GM12878 (cell line): ENCODE data around the gene SIRT5. TPM values are rescaled to one million over a fixed set of nuclear protein-coding genes. Genes with fewer than 3 reads are reported as not detected.

ENCODE experiments used
- ATAC-seq: fragments of 200-7000 bp; cut with Tn5 transposase; 3 replicates; pipeline ENCODE4 v1.9.1; 2020; ENCODE audit warnings: mild to moderate bottlenecking, moderate library complexity
- BruUV-seq: library from RNA; stranded (reverse); fragments of 400-500 nt; replicated peaks from 2 replicates; lab custom pipeline; 2021; lab: Mats Ljungman, UMichigan
- CTCF ChIA-PET: fragments of 300-600 bp; sonication (Branson Sonifier 250); formaldehyde crosslinking; extraction: SDS; loops from one replicate; lab custom pipeline; 2021; ENCODE audit warnings: inconsistent platforms; lab: Yijun Ruan, JAX
- POLR2A ChIA-PET: fragments of 350-600 bp; formaldehyde crosslinking; extraction: SDS; loops from one replicate; lab custom pipeline; 2021; ENCODE audit warnings: inconsistent platforms; lab: Charles Lee
- RAD21 ChIA-PET: fragments of 300-600 bp; sonication (Branson Sonifier 250); formaldehyde crosslinking; loops from one replicate; lab custom pipeline; 2023; ENCODE audit warnings: antibody characterized with exemption; ENCODE audit not compliant: unreplicated experiment; lab: Charles Lee
- SMC1A ChIA-PET: fragments of 300-600 bp; sonication (Branson Sonifier 250); formaldehyde crosslinking; loops from one replicate; lab custom pipeline; 2023; ENCODE audit not compliant: unreplicated experiment, uncharacterized antibody; lab: Charles Lee
- DNase-seq: peaks from one replicate; pipeline ENCODE4 v3.0.0-alpha.2; 2011; ENCODE audit warnings: low read depth, low spot score
- FAIRE-seq: peaks from 3 replicates; lab custom pipeline; 2011; peaks lifted over from hg19 to GRCh38; lab: Jason Lieb, UNC
- H2AFZ ChIP-seq: 2 replicates; pipeline ENCODE4 v1.6.0; 2011; ENCODE audit warnings: low read depth, low read length, control low read depth; ENCODE audit not compliant: control insufficient read depth
- H3K27ac ChIP-seq: 2 replicates; pipeline ENCODE4 v1.5.1; 2011; ENCODE audit warnings: control low read depth; ENCODE audit not compliant: control insufficient read depth, insufficient read depth
- H3K27me3 ChIP-seq, 2 experiments: replicated peaks in 1 of 2; 2 replicates each; pipeline versions ENCODE4 v1.6.0 to v1.6.1; 2011; ENCODE audit warnings: low read length in 1 of 2; ENCODE audit not compliant: control insufficient read depth in 2 of 2, insufficient read depth in 2 of 2
- H3K36me3 ChIP-seq, 2 experiments: 2 replicates each; pipeline ENCODE4 v1.5.1; 2011; ENCODE audit warnings: low read length in 1 of 2; ENCODE audit not compliant: control insufficient read depth in 2 of 2, insufficient read depth in 2 of 2
- H3K4me1 ChIP-seq: 2 replicates; pipeline ENCODE4 v1.6.1; 2011; ENCODE audit warnings: mild to moderate bottlenecking, low read length, moderate library complexity, mixed read lengths; ENCODE audit not compliant: control insufficient read depth, insufficient read depth
- H3K4me2 ChIP-seq: 2 replicates; pipeline ENCODE4 v1.6.0; 2011; ENCODE audit warnings: control low read depth; ENCODE audit not compliant: control insufficient read depth, insufficient read depth
- H3K4me3 ChIP-seq: fragments of 200-600 bp; sonication (generic); 2 replicates; pipeline ENCODE4 v1.5.1; 2016
- H3K79me2 ChIP-seq: 2 replicates; pipeline ENCODE4 v1.6.0; 2011; ENCODE audit warnings: low read length; ENCODE audit not compliant: control insufficient read depth, insufficient read depth
- H3K9ac ChIP-seq: 2 replicates; pipeline ENCODE4 v1.8.0; 2011; ENCODE audit warnings: low read length, control low read depth, mixed read lengths; ENCODE audit not compliant: control insufficient read depth, insufficient read depth
- H3K9me3 ChIP-seq: replicated peaks from 3 replicates; pipeline ENCODE4 v1.5.1; 2011; ENCODE audit warnings: mild to moderate bottlenecking, low read length; ENCODE audit not compliant: control insufficient read depth, insufficient read depth
- H4K20me1 ChIP-seq: 2 replicates; pipeline ENCODE4 v1.6.0; 2011; ENCODE audit not compliant: control insufficient read depth, insufficient read depth
- ASH2L ChIP-seq: fragments of 300-600, 200-600 bp; sonication (generic); IDR thresholded peaks from 2 replicates; pipeline ENCODE4 v1.6.1; 2017; ENCODE audit warnings: low read depth, mild to moderate bottlenecking, borderline replicate concordance
- CBX3 ChIP-seq: fragments of 200-600 bp; sonication (generic); IDR thresholded peaks from 2 replicates; pipeline ENCODE4 v1.6.1; 2016; ENCODE audit warnings: low read depth, borderline replicate concordance
- CHD2 ChIP-seq: IDR thresholded peaks from 2 replicates; pipeline ENCODE4 v1.6.1; 2011; ENCODE audit warnings: low read depth, low read length, improper control_type of control experiment, borderline replicate concordance
- E2F4 ChIP-seq: IDR thresholded peaks from 2 replicates; pipeline ENCODE4 v1.6.1; 2012; ENCODE audit warnings: low read depth, low read length, improper control_type of control experiment
- ELK1 ChIP-seq: IDR thresholded peaks from 2 replicates; pipeline ENCODE4 v1.6.1; 2012; ENCODE audit warnings: low read depth, low read length, improper control_type of control experiment
- ESRRA ChIP-seq: IDR thresholded peaks from 2 replicates; pipeline ENCODE4 v1.6.1; 2012; ENCODE audit warnings: mild to moderate bottlenecking, low read length, improper control_type of control experiment
- ETV6 ChIP-seq, 2 experiments: fragments of 450-650 bp in 1 of 2; IDR thresholded peaks in 1 of 2; conservative IDR thresholded peaks in 1 of 2; 2 replicates each; pipeline ENCODE4 v1.6.1; 2014; ENCODE audit warnings: antibody characterized with exemption in 1 of 2, borderline replicate concordance in 1 of 2, low read depth in 1 of 2, mild to moderate bottlenecking in 1 of 2, moderate library complexity in 1 of 2
- JUNB ChIP-seq: IDR thresholded peaks from 2 replicates; pipeline ENCODE4 v1.6.1; 2016; ENCODE audit warnings: antibody characterized with exemption, mild to moderate bottlenecking
- KDM1A ChIP-seq: fragments of 200-600 bp; sonication (generic); IDR thresholded peaks from 2 replicates; pipeline ENCODE4 v1.6.1; 2016; ENCODE audit warnings: borderline replicate concordance
- NFYB ChIP-seq: IDR thresholded peaks from 2 replicates; pipeline ENCODE4 v1.6.1; 2011; ENCODE audit warnings: low read depth, mild to moderate bottlenecking, low read length, improper control_type of control experiment, moderate library complexity; ENCODE audit not compliant: insufficient read depth
- PML ChIP-seq: IDR thresholded peaks from 2 replicates; pipeline ENCODE4 v1.6.1; 2012; ENCODE audit warnings: low read length, inconsistent platforms
- RAD51 ChIP-seq: fragments of 450-650 bp; IDR thresholded peaks from 2 replicates; pipeline ENCODE4 v1.6.1; 2016; ENCODE audit warnings: moderate library complexity, mild to moderate bottlenecking, inconsistent platforms
- STAT3 ChIP-seq: IDR thresholded peaks from 2 replicates; pipeline ENCODE4 v1.6.1; 2011; ENCODE audit warnings: low read depth, low read length, improper control_type of control experiment
- ZNF622 ChIP-seq: fragments of 450-650 bp; IDR thresholded peaks from 2 replicates; pipeline ENCODE4 v1.6.1; 2017; ENCODE audit warnings: mild to moderate bottlenecking, inconsistent platforms
- WGBS: methylation state at CpG from one replicate; pipeline ENCODE4 v1.1.6; 2016; ENCODE audit warnings: low lambda C conversion rate; ENCODE audit not compliant: insufficient replicate concordance, insufficient coverage; ENCODE audit errors: missing lambda C conversion rate; 5-methylcytosine and 5-hydroxymethylcytosine counted together
- in situ Hi-C: fragments of 300-500 bp; cut with MboI; formaldehyde crosslinking; loops from 9 replicates; pipeline ENCODE4 v1.14.3; 2018; ENCODE audit warnings: mixed read lengths
- intact Hi-C: fragments of 100-400 bp; cut with micrococcal nuclease; formaldehyde crosslinking; loops from one replicate; pipeline ENCODE4 v1.14.2; 2022; ENCODE audit not compliant: unreplicated experiment
- polyA plus RNA-seq, 11 experiments: library from polyadenylated mRNA; depleted of rRNA in 4 of 11; unstranded in 6 of 11; stranded (reverse) in 5 of 11; fragments of >200 nt; fragmentation: Nextera tagmentation in 4 of 11; fragmentation: Illumina TruSeq in 1 of 11; extraction: Ambion mirVana in 4 of 11; extraction: Trizol in 1 of 11; gene quantifications; 1 replicate in 1 of 11; 2 replicates in 10 of 11; pipeline versions ENCODE4 v1.2.1 to v1.2.3, GENCODE V29; 2011 to 2016; ENCODE audit warnings: inconsistent platforms in 2 of 11, missing spikeins in 2 of 11, low read depth in 1 of 11
- total RNA-seq, 4 experiments: library from RNA; depleted of rRNA in 3 of 4; stranded (reverse); fragments of >200 nt in 3 of 4; fragmentation: Illumina TruSeq in 1 of 4; extraction: Trizol in 1 of 4; gene quantifications; 2 replicates each; pipeline versions ENCODE4 v1.2.1 to v1.2.3, GENCODE V29; 2013 to 2021
- TF ChIP-seq, protein P1 (sequence below): fragments of 450-650 bp; IDR thresholded peaks from 2 replicates; pipeline ENCODE4 v1.6.1; 2017; ENCODE audit warnings: mild to moderate bottlenecking, moderate library complexity

The SIRT5 gene
- total and polyA plus RNA-seq, 10 of the 15 experiments (the other 5 are each of a cell fraction or from before 2014, with no cell fraction given): 1.7 to 12.4 (median 10.0) TPM

GRCh38 chr6:13614926-13615791, 40.8 kb downstream of the SIRT5 start, which contains the start of gene NOL7:
NOL7 (plus strand) TSS chr6:13615335; CDS start chr6:13615359, 24 bp downstream.
- POLR2A ChIA-PET: interaction anchor here (0.6 to 2.2 kb wide), 12 partner anchors 17 to 341 kb away, joined by 3 to 12 read pairs (median 3); partner anchors contain the start of genes RANBP9 and SIRT5
- CTCF ChIA-PET: interaction anchor here (0.6 to 4.5 kb wide), 38 partner anchors 9 to 496 kb away, joined by 3 to 41 read pairs (median 4); partner anchors contain the start of gene SIRT5
- intact Hi-C loops: loop anchor here (1.0 to 10.0 kb wide), 5 partner anchors 40 to 420 kb away; partner anchors contain the start of genes RANBP9 and SIRT5
- under 1% methylated on average over 69 of the region's 85 CpGs for WGBS
- BruUV-seq: TSS peak; percentile 63
- DNase-seq: peak; percentile 95
- Histone ChIP-seq H3K4me2 (peak within 1 kb of the TSS; percentile 89), H3K9ac (peak within 1 kb of the TSS; percentile 96), H4K20me1 (no peaks in the 10 kb centered on the region), H3K27ac (peak within 1 kb of the TSS; percentile 96), H2AFZ (peak within 1 kb of the TSS; percentile 92), H3K79me2 (peaks cover 41% of the 10 kb centered on the region), H3K27me3 (no peaks in the 10 kb centered on the region), H3K9me3 (no peaks in the 10 kb centered on the region), H3K4me1 (peaks cover 17% of the 10 kb centered on the region), H3K4me3 (peak within 1 kb of the TSS; percentile 94), H3K36me3 (peaks cover 4 to 24% of the 10 kb centered on the region in 2 experiments; a peak in 3 of 4 replicates)
- RAD21 ChIA-PET: interaction anchor here (0.5 to 3.8 kb wide), 18 partner anchors 9 to 287 kb away, joined by 3 to 22 read pairs (median 4); partner anchors contain the start of genes GFOD1, SIRT5 and TBC1D7
- SMC1A ChIA-PET: interaction anchor here (0.6 to 2.7 kb wide), 22 partner anchors 9 to 706 kb away, joined by 3 to 14 read pairs (median 3); partner anchors contain the start of genes MCUR1 and SIRT5
- FAIRE-seq: peak; percentile 94
- in situ Hi-C loops: no loop called here
- peak; percentile 91 for ATAC-seq
- no peak for TF ChIP-seq NFYB
- TF ChIP-seq KDM1A: no peak
- TF ChIP-seq PML: peak; percentile 92
- TF ChIP-seq RAD51: peak; percentile 74
- no peak for TF ChIP-seq ESRRA
- no peak; the same call in 1 of the 2 replicates for TF ChIP-seq ASH2L
- TF ChIP-seq STAT3: no peak
- TF ChIP-seq ZNF622: no peak
- TF ChIP-seq CBX3: no peak
- no peak for TF ChIP-seq JUNB
- TF ChIP-seq, protein P1, sequence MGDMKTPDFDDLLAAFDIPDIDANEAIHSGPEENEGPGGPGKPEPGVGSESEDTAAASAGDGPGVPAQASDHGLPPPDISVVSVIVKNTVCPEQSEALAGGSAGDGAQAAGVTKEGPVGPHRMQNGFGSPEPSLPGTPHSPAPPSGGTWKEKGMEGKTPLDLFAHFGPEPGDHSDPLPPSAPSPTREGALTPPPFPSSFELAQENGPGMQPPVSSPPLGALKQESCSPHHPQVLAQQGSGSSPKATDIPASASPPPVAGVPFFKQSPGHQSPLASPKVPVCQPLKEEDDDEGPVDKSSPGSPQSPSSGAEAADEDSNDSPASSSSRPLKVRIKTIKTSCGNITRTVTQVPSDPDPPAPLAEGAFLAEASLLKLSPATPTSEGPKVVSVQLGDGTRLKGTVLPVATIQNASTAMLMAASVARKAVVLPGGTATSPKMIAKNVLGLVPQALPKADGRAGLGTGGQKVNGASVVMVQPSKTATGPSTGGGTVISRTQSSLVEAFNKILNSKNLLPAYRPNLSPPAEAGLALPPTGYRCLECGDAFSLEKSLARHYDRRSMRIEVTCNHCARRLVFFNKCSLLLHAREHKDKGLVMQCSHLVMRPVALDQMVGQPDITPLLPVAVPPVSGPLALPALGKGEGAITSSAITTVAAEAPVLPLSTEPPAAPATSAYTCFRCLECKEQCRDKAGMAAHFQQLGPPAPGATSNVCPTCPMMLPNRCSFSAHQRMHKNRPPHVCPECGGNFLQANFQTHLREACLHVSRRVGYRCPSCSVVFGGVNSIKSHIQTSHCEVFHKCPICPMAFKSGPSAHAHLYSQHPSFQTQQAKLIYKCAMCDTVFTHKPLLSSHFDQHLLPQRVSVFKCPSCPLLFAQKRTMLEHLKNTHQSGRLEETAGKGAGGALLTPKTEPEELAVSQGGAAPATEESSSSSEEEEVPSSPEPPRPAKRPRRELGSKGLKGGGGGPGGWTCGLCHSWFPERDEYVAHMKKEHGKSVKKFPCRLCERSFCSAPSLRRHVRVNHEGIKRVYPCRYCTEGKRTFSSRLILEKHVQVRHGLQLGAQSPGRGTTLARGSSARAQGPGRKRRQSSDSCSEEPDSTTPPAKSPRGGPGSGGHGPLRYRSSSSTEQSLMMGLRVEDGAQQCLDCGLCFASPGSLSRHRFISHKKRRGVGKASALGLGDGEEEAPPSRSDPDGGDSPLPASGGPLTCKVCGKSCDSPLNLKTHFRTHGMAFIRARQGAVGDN: peak; percentile 96
- no peak for TF ChIP-seq E2F4
- no peak for TF ChIP-seq ETV6 (conservative IDR thresholded peaks at IDR 0.05 in 1 of 2, IDR thresholded peaks at IDR 0.05 in 1 of 2; ENCODE audit: borderline replicate concordance in 1 of 2, low read depth in 1 of 2)
- peak; percentile 77 for TF ChIP-seq ELK1
- TF ChIP-seq CHD2: peak; percentile 72; the same call in 1 of the 2 replicates
